K562 (cell line): ENCODE measurements around the gene TRABD2B. TPM values are rescaled to one million over a fixed set of nuclear protein-coding genes. Genes with fewer than 3 reads are reported as not detected.

Source experiments
- CEBPG ChIP-seq, 3 experiments: fragments of 200-800 bp in 1 of 3; sonication (Bioruptor generic) in 1 of 3; sonication (generic) in 1 of 3; formaldehyde crosslinking in 1 of 3; IDR thresholded peaks in 2 of 3; conservative IDR thresholded peaks in 1 of 3; 2 replicates each; pipeline versions ENCODE4 v1.6.1 to v1.8.0; 2016 to 2022; ENCODE audit warnings: missing compliant biosample characterization in 2 of 3, missing genetic modification characterization in 2 of 3, mild to moderate bottlenecking in 1 of 3, missing genetic modification reagents in 1 of 3
- E2F3 ChIP-seq: fragments of 250-450 bp; sonication (Bioruptor Pico); IDR thresholded peaks from 2 replicates; pipeline ENCODE4 v1.4.0; 2020; ENCODE audit warnings: mild to moderate bottlenecking
- EGR1 ChIP-seq: fragments of 450-650 bp; conservative IDR thresholded peaks from 2 replicates; pipeline ENCODE4 v1.6.1; 2017; ENCODE audit warnings: mild to moderate bottlenecking
- ETV6 ChIP-seq, 3 experiments: fragments of 150-350 bp in 1 of 3; sonication (generic) in 1 of 3; formaldehyde crosslinking in 1 of 3; IDR thresholded peaks; 2 replicates each; pipeline versions ENCODE4 v1.6.1 to v1.8.0; 2014 to 2022; ENCODE audit warnings: borderline replicate concordance in 2 of 3, low read depth in 2 of 3, antibody characterized with exemption in 1 of 3, low read length in 1 of 3, mild to moderate bottlenecking in 1 of 3, missing genetic modification reagents in 1 of 3
- FOSL1 ChIP-seq: fragments of 200-800 bp; sonication (Bioruptor generic); conservative IDR thresholded peaks from 2 replicates; pipeline ENCODE4 v1.6.1; 2016; ENCODE audit warnings: missing genetic modification characterization, missing compliant biosample characterization
- HIVEP1 ChIP-seq: fragments of 250-450 bp; sonication (Bioruptor Pico); IDR thresholded peaks from 2 replicates; pipeline ENCODE4 v1.4.0; 2020; ENCODE audit warnings: mild to moderate bottlenecking
- IRF2 ChIP-seq: sonication (generic); formaldehyde crosslinking; IDR thresholded peaks from 2 replicates; pipeline ENCODE4 v1.8.1; 2022; ENCODE audit warnings: mild to moderate bottlenecking, missing genetic modification reagents
- KLF10 ChIP-seq: fragments of 250-450 bp; sonication (Bioruptor Pico); IDR thresholded peaks from 2 replicates; pipeline ENCODE4 v1.6.1; 2021; ENCODE audit warnings: matching md5 sums
- MAFK ChIP-seq: IDR thresholded peaks from 2 replicates; pipeline ENCODE4 v1.6.1; 2011; ENCODE audit warnings: low read length, improper control_type of control experiment
- MAZ ChIP-seq, 2 experiments: fragments of 450-650 bp in 1 of 2; sonication (generic) in 1 of 2; formaldehyde crosslinking; IDR thresholded peaks in 1 of 2; conservative IDR thresholded peaks in 1 of 2; 2 replicates each; pipeline versions ENCODE4 v1.4.0 to v1.5.0; 2020; ENCODE audit warnings: mild to moderate bottlenecking in 1 of 2, missing genetic modification reagents in 1 of 2
- MTF1 ChIP-seq: fragments of 250-450 bp; sonication (Bioruptor Pico); IDR thresholded peaks from 2 replicates; pipeline ENCODE4 v1.9.0; 2021; ENCODE audit warnings: moderate library complexity, mild to moderate bottlenecking, inconsistent platforms, borderline replicate concordance
- NR2C1 ChIP-seq, 2 experiments: fragments of 450-650 bp; IDR thresholded peaks; 2 replicates each; pipeline ENCODE4 v1.6.1; 2017; ENCODE audit warnings: mild to moderate bottlenecking in 2 of 2, antibody characterized with exemption in 1 of 2, inconsistent platforms in 1 of 2, missing compliant biosample characterization in 1 of 2, missing genetic modification characterization in 1 of 2
- OTX1 ChIP-seq: fragments of 450-650 bp; formaldehyde crosslinking; IDR thresholded peaks from 2 replicates; pipeline ENCODE4 v1.4.0; 2022; ENCODE audit warnings: mild to moderate bottlenecking
- POLR2AphosphoS5 ChIP-seq: IDR thresholded peaks from 2 replicates; pipeline ENCODE4 v1.6.1; 2011; ENCODE audit warnings: mild to moderate bottlenecking, low read depth, low read length, moderate library complexity; ENCODE audit not compliant: control insufficient read depth, insufficient read depth
- SMC3 ChIP-seq: conservative IDR thresholded peaks from 2 replicates; pipeline ENCODE4 v1.6.1; 2011; ENCODE audit warnings: low read depth, low read length, improper control_type of control experiment; ENCODE audit not compliant: insufficient read depth
- TBL1XR1 ChIP-seq, 2 experiments: IDR thresholded peaks; 2 replicates each; pipeline ENCODE4 v1.6.1; 2012; ENCODE audit warnings: improper control_type of control experiment in 2 of 2, low read length in 2 of 2, mild to moderate bottlenecking in 1 of 2
- ZNF184 ChIP-seq: sonication (generic); formaldehyde crosslinking; IDR thresholded peaks from 2 replicates; pipeline ENCODE4 v1.5.0; 2020; ENCODE audit warnings: missing genetic modification reagents
- ZNF282 ChIP-seq: sonication (generic); formaldehyde crosslinking; IDR thresholded peaks from 2 replicates; pipeline ENCODE4 v1.8.1; 2023; ENCODE audit warnings: missing genetic modification reagents
- ZNF717 ChIP-seq: fragments of 250-450 bp; sonication (Bioruptor Pico); IDR thresholded peaks from 2 replicates; pipeline ENCODE4 v1.5.0; 2021
- polyA plus RNA-seq, 8 experiments: library from polyadenylated mRNA; depleted of rRNA in 4 of 8; stranded (reverse) in 5 of 8; unstranded in 3 of 8; fragments of >200 nt; fragmentation: Nextera tagmentation in 2 of 8; fragmentation: Illumina TruSeq in 1 of 8; extraction: Ambion mirVana in 2 of 8; extraction: Trizol in 1 of 8; gene quantifications; 2 replicates each; pipeline versions ENCODE4 v1.2.1 to v1.2.3, GENCODE V29; 2011 to 2014; ENCODE audit warnings: inconsistent platforms in 1 of 8, missing spikeins in 1 of 8
- total RNA-seq, 7 experiments: library from RNA; depleted of rRNA in 6 of 7; stranded (reverse); fragments of >200 nt in 6 of 7; fragmentation: Illumina TruSeq in 2 of 7; extraction: Trizol in 2 of 7; gene quantifications; 2 replicates each; pipeline versions ENCODE4 v1.2.1 to v1.2.3, GENCODE V29; 2011 to 2021; ENCODE audit warnings: low replicate concordance in 1 of 7
- TF ChIP-seq, protein P1 (sequence below): sonication (generic); formaldehyde crosslinking; IDR thresholded peaks from 2 replicates; pipeline ENCODE4 v1.8.1; 2023; ENCODE audit warnings: mild to moderate bottlenecking, missing genetic modification reagents, moderate library complexity
- TF ChIP-seq, protein P2 (sequence below): fragments of 250-450 bp; sonication (Bioruptor Pico); IDR thresholded peaks from 2 replicates; pipeline ENCODE4 v1.8.0; 2021; ENCODE audit warnings: mild to moderate bottlenecking, moderate library complexity
- TF ChIP-seq, protein P3 (sequence below): IDR thresholded peaks from 3 replicates; pipeline ENCODE4 v1.6.1; 2011; ENCODE audit warnings: borderline replicate concordance, mild to moderate bottlenecking, moderate library complexity; ENCODE audit not compliant: insufficient read length; ENCODE audit errors: extremely low read depth

TRABD2B gene
- total and polyA plus RNA-seq, 9 of the 15 experiments (the other 6 are each of a cell fraction or from before 2014, with no cell fraction given) = not detected

DNA sequence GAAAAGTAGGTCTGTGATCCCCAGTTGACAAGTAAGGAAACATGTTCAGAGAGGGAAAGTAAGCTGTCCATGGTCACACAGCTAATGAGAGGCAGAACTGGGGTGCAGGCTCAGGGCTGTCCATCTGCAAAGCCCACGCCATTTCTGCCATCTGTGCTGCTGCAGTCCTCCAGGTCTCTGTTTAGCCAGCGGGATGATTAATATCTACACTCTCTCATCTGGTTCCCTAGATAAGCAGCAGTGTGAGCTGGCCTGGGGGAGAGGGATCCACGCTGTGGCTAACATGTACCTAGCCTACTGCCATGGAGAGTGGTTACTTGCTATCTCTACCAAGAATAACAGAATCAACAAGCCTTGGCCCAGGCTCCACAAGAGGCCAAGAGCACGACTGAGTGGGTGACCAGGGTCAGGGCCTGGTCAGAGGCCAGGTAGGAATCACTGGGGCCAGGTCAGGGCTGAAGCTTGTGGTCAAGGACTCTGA, 75.2 kb downstream of the TRABD2B start (continued):
- TF ChIP-seq, protein P1, sequence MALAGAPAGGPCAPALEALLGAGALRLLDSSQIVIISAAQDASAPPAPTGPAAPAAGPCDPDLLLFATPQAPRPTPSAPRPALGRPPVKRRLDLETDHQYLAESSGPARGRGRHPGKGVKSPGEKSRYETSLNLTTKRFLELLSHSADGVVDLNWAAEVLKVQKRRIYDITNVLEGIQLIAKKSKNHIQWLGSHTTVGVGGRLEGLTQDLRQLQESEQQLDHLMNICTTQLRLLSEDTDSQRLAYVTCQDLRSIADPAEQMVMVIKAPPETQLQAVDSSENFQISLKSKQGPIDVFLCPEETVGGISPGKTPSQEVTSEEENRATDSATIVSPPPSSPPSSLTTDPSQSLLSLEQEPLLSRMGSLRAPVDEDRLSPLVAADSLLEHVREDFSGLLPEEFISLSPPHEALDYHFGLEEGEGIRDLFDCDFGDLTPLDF (CRISPR knock-in tag) = no peak
- TF ChIP-seq HIVEP1 (CRISPR knock-in tag) (0 out of 2 replicates have a peak, but pooled peaks have one; percentile 77), OTX1 (CRISPR knock-in tag) (no peak), EGR1 (no peak; the same call in 1 of the 2 replicates), MTF1 (CRISPR knock-in tag) (no peak), NR2C1 (IDR thresholded peaks at IDR 0.05) (no peak), NR2C1 (tag; IDR thresholded peaks at IDR 0.05) (no peak), FOSL1 (tag) (peak; percentile 89), SMC3 (no peak), E2F3 (CRISPR knock-in tag) (0 out of 2 replicates have a peak, but pooled peaks have one; percentile 34), CEBPG (CRISPR knock-in tag; IDR thresholded peaks at IDR 0.05) (no peak), CEBPG (tag; conservative IDR thresholded peaks at IDR 0.05 in 1 of 2, IDR thresholded peaks at IDR 0.05 in 1 of 2) (no peak), MAFK (no peak), ZNF717 (CRISPR knock-in tag) (no peak), TBL1XR1 (IDR thresholded peaks at IDR 0.05; ENCODE audit: low read length in 2 of 2) (no peak), POLR2AphosphoS5 (no peak), ZNF282 (no peak), ZNF184 (CRISPR knock-in tag) (no peak), KLF10 (CRISPR knock-in tag) (no peak), MAZ (CRISPR knock-in tag; conservative IDR thresholded peaks at IDR 0.05 in 1 of 2, IDR thresholded peaks at IDR 0.05 in 1 of 2) (peak in 1 of 2 experiments; percentile 57; a peak in 1 of 4 replicates), ETV6 (IDR thresholded peaks at IDR 0.05; ENCODE audit: borderline replicate concordance in 1 of 2, low read depth in 2 of 2, low read length in 1 of 2) (no peak), ETV6 (CRISPR knock-in tag; IDR thresholded peaks at IDR 0.05; ENCODE audit: borderline replicate concordance) (no peak), IRF2 (no peak)
- TF ChIP-seq, protein P2, sequence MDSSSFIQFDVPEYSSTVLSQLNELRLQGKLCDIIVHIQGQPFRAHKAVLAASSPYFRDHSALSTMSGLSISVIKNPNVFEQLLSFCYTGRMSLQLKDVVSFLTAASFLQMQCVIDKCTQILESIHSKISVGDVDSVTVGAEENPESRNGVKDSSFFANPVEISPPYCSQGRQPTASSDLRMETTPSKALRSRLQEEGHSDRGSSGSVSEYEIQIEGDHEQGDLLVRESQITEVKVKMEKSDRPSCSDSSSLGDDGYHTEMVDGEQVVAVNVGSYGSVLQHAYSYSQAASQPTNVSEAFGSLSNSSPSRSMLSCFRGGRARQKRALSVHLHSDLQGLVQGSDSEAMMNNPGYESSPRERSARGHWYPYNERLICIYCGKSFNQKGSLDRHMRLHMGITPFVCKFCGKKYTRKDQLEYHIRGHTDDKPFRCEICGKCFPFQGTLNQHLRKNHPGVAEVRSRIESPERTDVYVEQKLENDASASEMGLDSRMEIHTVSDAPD (CRISPR knock-in tag) = no peak
- TF ChIP-seq, protein P3, sequence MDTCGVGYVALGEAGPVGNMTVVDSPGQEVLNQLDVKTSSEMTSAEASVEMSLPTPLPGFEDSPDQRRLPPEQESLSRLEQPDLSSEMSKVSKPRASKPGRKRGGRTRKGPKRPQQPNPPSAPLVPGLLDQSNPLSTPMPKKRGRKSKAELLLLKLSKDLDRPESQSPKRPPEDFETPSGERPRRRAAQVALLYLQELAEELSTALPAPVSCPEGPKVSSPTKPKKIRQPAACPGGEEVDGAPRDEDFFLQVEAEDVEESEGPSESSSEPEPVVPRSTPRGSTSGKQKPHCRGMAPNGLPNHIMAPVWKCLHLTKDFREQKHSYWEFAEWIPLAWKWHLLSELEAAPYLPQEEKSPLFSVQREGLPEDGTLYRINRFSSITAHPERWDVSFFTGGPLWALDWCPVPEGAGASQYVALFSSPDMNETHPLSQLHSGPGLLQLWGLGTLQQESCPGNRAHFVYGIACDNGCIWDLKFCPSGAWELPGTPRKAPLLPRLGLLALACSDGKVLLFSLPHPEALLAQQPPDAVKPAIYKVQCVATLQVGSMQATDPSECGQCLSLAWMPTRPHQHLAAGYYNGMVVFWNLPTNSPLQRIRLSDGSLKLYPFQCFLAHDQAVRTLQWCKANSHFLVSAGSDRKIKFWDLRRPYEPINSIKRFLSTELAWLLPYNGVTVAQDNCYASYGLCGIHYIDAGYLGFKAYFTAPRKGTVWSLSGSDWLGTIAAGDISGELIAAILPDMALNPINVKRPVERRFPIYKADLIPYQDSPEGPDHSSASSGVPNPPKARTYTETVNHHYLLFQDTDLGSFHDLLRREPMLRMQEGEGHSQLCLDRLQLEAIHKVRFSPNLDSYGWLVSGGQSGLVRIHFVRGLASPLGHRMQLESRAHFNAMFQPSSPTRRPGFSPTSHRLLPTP = no peak
